DOHH2 (cell line): ENCODE results near the gene HDLBP.
"Not testable (repeated sequence)": the region's sequence is repeated elsewhere in the genome, so short reads cannot be mapped to it uniquely, and the experiment has no call there.

Experiments used
- H3F3A ChIP-seq: fragments of 200-600 bp; sonication (generic), shearing (Covaris generic); 2 replicates; pipeline ENCODE4 v1.6.0; 2016; ENCODE audit warnings: antibody characterized with exemption, mild to moderate bottlenecking; ENCODE audit not compliant: control insufficient read depth, insufficient read depth
- H3K27ac ChIP-seq: fragments of 200-600 bp; sonication (generic); 2 replicates; pipeline ENCODE4 v1.5.1; 2014; ENCODE audit warnings: low read depth, mild to moderate bottlenecking, low read length, moderate library complexity
- H3K27me3 ChIP-seq: fragments of 200-600 bp; sonication (generic); 2 replicates; pipeline ENCODE4 v1.6.1; 2014; ENCODE audit warnings: mild to moderate bottlenecking, low read length, mixed read lengths; ENCODE audit not compliant: control insufficient read depth
- H3K36me3 ChIP-seq: fragments of 200-600 bp; sonication (generic); 2 replicates; pipeline ENCODE4 v1.6.1; 2014; ENCODE audit warnings: mild to moderate bottlenecking, low read length, moderate library complexity, mixed read lengths; ENCODE audit not compliant: control insufficient read depth
- H3K4me1 ChIP-seq: fragments of 200-600 bp; sonication (generic); 2 replicates; pipeline ENCODE4 v1.6.1; 2014; ENCODE audit warnings: mild to moderate bottlenecking, low read length, mixed read lengths; ENCODE audit not compliant: control insufficient read depth
- H3K4me2 ChIP-seq: fragments of 200-600 bp; sonication (generic); 2 replicates; pipeline ENCODE4 v1.6.0; 2014; ENCODE audit warnings: mild to moderate bottlenecking, low read length, moderate library complexity
- H3K4me3 ChIP-seq: fragments of 200-600 bp; sonication (generic); 2 replicates; pipeline ENCODE4 v1.5.1; 2014; ENCODE audit warnings: mild to moderate bottlenecking, low read length, mixed read lengths
- H3K79me2 ChIP-seq: fragments of 200-600 bp; sonication (generic); 2 replicates; pipeline ENCODE4 v1.6.1; 2014; ENCODE audit warnings: mild to moderate bottlenecking, low read length, mixed read lengths; ENCODE audit not compliant: control insufficient read depth
- H3K9me2 ChIP-seq: fragments of 200-600 bp; sonication (generic); replicated peaks from 2 replicates; pipeline ENCODE4 v1.6.1; 2014; ENCODE audit warnings: mild to moderate bottlenecking, low read length, mixed read lengths; ENCODE audit not compliant: control insufficient read depth
- H3K9me3 ChIP-seq: fragments of 200-600 bp; sonication (generic); 2 replicates; pipeline ENCODE4 v1.6.1; 2014; ENCODE audit warnings: antibody characterized with exemption, low read length, mixed read lengths; ENCODE audit not compliant: control insufficient read depth, insufficient read depth
- H4K20me1 ChIP-seq: fragments of 200-600 bp; sonication (generic); 2 replicates; pipeline ENCODE4 v1.6.0; 2014; ENCODE audit warnings: low read depth, mild to moderate bottlenecking, antibody characterized with exemption, low read length, moderate library complexity; ENCODE audit not compliant: control insufficient read depth, insufficient read depth
- EZH2phosphoT487 ChIP-seq: fragments of 200-600 bp; sonication (generic); IDR thresholded peaks from 2 replicates; pipeline ENCODE4 v1.6.1; 2017; ENCODE audit warnings: borderline replicate concordance, mild to moderate bottlenecking, antibody characterized with exemption, low read length, moderate library complexity, mixed read lengths
- TF ChIP-seq, protein P1 (sequence below): fragments of 200-600 bp; sonication (generic); IDR thresholded peaks from one replicate; pipeline ENCODE4 v1.5.1; 2014; ENCODE audit warnings: antibody characterized with exemption, mild to moderate bottlenecking, low read depth, low read length; ENCODE audit not compliant: poor library complexity, severe bottlenecking

Gene HDLBP

DNA sequence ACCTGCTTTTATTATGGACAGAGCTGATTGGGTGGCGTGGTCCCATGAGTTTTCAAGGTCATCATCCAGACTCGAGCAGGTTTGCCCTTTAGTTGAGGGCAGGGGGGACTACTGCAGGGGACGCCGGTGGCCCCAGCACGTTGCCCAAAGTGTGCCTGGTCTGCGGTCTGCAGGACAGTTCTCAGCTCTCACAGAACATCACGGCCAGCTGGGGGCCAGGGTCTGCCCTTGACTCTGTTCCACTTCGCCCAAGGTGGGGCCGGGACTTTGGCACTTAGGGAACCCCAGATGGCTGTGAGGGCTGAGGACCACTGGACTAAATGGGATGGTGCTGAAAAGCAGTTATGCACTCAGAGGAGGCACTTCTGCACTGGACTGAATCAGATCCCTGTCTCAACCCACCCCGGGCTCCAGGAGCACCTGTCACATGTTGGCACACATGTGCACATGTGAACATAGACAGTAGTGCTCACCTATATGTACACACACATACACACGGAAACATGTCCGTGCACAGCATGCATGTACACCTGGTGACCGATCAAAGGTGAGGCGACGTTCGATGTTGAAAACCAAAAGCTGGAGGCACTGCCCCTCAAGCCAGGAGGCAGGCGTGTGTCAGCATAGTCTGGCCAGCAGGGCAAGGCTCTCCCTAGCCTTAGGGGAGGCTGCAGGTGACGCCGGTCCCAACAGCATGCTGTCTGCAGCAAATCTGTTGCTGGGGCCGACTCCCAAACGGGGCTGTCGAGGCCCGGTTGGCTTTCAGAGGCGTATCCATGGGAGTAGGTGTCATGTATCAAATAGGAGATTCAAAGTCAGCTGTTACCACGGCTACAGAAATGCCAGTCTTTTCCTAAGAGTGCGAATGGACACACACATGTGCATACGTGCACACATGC lies 116.8 kb downstream of the HDLBP start:
- H3K79me2 ChIP-seq = no peaks in the 10 kb centered on the region
- no peaks in the 10 kb centered on the region for H4K20me1 ChIP-seq
- H3K9me2 ChIP-seq = no peaks in the 10 kb centered on the region
- H3K4me3 ChIP-seq = no peak overlapping the region
- no peaks in the 10 kb centered on the region for H3F3A ChIP-seq
- TF ChIP-seq, protein P1, sequence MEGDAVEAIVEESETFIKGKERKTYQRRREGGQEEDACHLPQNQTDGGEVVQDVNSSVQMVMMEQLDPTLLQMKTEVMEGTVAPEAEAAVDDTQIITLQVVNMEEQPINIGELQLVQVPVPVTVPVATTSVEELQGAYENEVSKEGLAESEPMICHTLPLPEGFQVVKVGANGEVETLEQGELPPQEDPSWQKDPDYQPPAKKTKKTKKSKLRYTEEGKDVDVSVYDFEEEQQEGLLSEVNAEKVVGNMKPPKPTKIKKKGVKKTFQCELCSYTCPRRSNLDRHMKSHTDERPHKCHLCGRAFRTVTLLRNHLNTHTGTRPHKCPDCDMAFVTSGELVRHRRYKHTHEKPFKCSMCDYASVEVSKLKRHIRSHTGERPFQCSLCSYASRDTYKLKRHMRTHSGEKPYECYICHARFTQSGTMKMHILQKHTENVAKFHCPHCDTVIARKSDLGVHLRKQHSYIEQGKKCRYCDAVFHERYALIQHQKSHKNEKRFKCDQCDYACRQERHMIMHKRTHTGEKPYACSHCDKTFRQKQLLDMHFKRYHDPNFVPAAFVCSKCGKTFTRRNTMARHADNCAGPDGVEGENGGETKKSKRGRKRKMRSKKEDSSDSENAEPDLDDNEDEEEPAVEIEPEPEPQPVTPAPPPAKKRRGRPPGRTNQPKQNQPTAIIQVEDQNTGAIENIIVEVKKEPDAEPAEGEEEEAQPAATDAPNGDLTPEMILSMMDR = no peak
- no peak for TF ChIP-seq EZH2phosphoT487
- H3K4me1 ChIP-seq = no peaks in the 10 kb centered on the region
- H3K9me3 ChIP-seq = no peaks in the 10 kb centered on the region
- no peaks in the 10 kb centered on the region for H3K27me3 ChIP-seq
- H3K36me3 ChIP-seq = no peaks in the 10 kb centered on the region
- H3K27ac ChIP-seq = no peak overlapping the region
- no peak overlapping the region for H3K4me2 ChIP-seq

DNA sequence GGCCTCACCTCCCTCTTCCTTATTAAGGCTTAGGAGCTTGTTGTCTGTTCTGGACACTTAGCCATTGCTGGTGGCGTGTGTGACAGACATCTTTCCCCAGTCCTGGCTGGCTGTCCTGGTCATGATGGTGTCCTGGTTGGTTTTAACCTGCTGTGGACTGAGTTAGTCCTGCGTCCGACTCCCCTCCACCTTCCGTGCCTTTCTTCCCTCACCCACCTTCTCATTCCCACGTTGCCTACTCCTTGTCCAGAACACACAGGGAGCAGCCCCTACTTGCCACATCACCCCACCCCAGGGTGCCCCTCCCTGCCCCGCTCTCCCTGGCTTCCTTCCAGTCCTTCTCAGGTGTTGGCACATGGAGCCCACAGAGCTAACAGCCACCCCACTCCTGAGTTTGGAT lies 117.5 kb downstream of the HDLBP start:
- no peak for TF ChIP-seq EZH2phosphoT487
- TF ChIP-seq, protein P1 = no peak
- no peaks in the 10 kb centered on the region for H3K79me2 ChIP-seq
- no peak overlapping the region for H3K4me2 ChIP-seq
- H3K36me3 ChIP-seq = no peaks in the 10 kb centered on the region
- no peak overlapping the region for H3K4me3 ChIP-seq
- H3F3A ChIP-seq = no peaks in the 10 kb centered on the region
- H3K9me2 ChIP-seq = no peaks in the 10 kb centered on the region
- no peaks in the 10 kb centered on the region for H3K9me3 ChIP-seq
- H4K20me1 ChIP-seq = no peaks in the 10 kb centered on the region
- H3K4me1 ChIP-seq = no peaks in the 10 kb centered on the region
- H3K27me3 ChIP-seq = no peaks in the 10 kb centered on the region
- no peak overlapping the region for H3K27ac ChIP-seq

DNA sequence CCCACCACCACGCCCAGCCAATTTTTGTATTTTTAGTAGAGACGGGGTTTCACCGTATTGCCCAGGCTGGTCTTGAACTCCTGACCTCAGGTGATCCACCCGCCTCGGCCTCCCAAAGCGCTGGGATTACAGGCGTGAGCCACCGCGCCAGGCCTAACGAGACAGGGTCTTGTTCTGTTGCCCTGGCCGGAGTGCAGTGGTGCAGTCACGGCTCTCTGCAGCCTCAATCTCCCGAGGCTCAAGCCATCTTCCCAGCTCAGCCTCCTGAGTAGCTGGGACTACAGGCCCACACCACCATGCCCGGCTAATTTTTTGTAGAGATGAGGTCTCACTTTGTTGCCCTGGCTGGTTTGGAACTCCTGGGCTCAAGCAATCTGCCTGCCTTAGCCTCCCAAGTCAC lies 118.2 kb downstream of the HDLBP start:
- H4K20me1 ChIP-seq, H3K27me3 ChIP-seq, H3K27ac ChIP-seq, H3K9me3 ChIP-seq, H3K4me3 ChIP-seq, H3K4me1 ChIP-seq, H3K36me3 ChIP-seq, H3K9me2 ChIP-seq, H3F3A ChIP-seq, H3K4me2 ChIP-seq, H3K79me2 ChIP-seq: not testable (repeated sequence)

DNA sequence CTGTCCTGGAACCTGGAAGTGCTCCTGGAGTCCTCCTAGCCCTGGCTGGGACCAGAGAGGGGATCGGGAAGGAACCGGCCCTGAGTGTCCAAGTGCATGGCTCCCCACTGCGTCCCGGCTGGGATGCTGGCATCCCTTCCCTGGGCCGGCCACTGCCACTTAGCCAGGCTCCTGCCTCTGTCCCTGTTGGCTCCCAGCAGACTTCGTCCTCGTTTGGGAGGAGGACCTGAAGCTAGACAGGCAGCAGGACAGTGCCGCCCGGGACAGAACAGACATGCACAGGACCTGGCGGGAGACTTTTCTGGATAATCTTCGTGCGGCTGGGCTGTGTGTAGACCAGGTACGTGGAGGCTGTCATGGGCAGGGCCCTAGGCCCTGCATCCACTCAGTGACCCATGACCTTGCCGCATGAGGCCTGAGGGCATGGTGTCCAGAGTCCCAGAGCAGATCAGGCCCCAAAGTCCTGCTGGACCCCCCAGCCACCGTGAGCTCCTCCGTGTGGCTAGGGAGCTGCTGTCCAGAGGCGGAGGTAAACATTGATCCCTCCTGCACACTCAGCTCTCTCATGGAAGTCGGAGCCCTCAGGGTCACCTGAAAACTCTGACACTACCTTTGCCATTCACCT lies 119.9 kb downstream of the HDLBP start:
- H3K27me3 ChIP-seq = no peaks in the 10 kb centered on the region
- TF ChIP-seq, protein P1 = no peak
- no peak for TF ChIP-seq EZH2phosphoT487

More for the DNA sequence above, 119.9 kb downstream of the HDLBP start:
- Histone ChIP-seq H3K9me2 (no peaks in the 10 kb centered on the region), H3K36me3 (no peaks in the 10 kb centered on the region), H4K20me1 (no peaks in the 10 kb centered on the region), H3K4me2 (no peak overlapping the region), H3K9me3 (no peaks in the 10 kb centered on the region), H3K4me3 (no peak overlapping the region), H3K4me1 (no peaks in the 10 kb centered on the region), H3K27ac (no peak overlapping the region), H3K79me2 (no peaks in the 10 kb centered on the region), H3F3A (no peaks in the 10 kb centered on the region)
